SK-N-SH (cell line): Measurements from ENCODE around the gene PARD3B.

Source experiments
- CTCF ChIP-seq: fragments of 200-600 bp; sonication (generic); IDR thresholded peaks from 2 replicates; pipeline ENCODE4 v1.6.1; 2017; ENCODE audit warnings: antibody characterized with exemption, mild to moderate bottlenecking, moderate library complexity
- EP300 ChIP-seq, 2 experiments: IDR thresholded peaks; 2 replicates each; pipeline versions ENCODE4 v1.4.0 to v1.6.1; 2012; ENCODE audit warnings: borderline replicate concordance in 1 of 2, low read depth in 1 of 2, low read length in 1 of 2
- EZH2phosphoT487 ChIP-seq: fragments of 200-600 bp; sonication (generic); IDR thresholded peaks from 2 replicates; pipeline ENCODE4 v1.6.1; 2017; ENCODE audit warnings: low read depth, mixed run types, mild to moderate bottlenecking, antibody characterized with exemption, moderate library complexity, borderline replicate concordance
- FOXJ3 ChIP-seq: sonication (generic); formaldehyde crosslinking; IDR thresholded peaks from 2 replicates; pipeline ENCODE4 v1.5.1; 2020; ENCODE audit warnings: mild to moderate bottlenecking, missing genetic modification reagents
- JUND ChIP-seq: IDR thresholded peaks from 2 replicates; pipeline ENCODE4 v1.4.0; 2012
- RFX5 ChIP-seq: IDR thresholded peaks from 2 replicates; pipeline ENCODE4 v1.6.1; 2012; ENCODE audit warnings: mild to moderate bottlenecking, improper control_type of control experiment, low read length
- SIN3A ChIP-seq: IDR thresholded peaks from 2 replicates; pipeline ENCODE4 v1.6.1; 2012; ENCODE audit warnings: low read depth, mild to moderate bottlenecking, low read length, moderate library complexity, borderline replicate concordance
- SMC3 ChIP-seq: IDR thresholded peaks from 2 replicates; pipeline ENCODE4 v1.6.1; 2012; ENCODE audit warnings: low read depth, low read length, improper control_type of control experiment
- TF ChIP-seq, protein P1 (sequence below): IDR thresholded peaks from 2 replicates; pipeline ENCODE4 v1.4.0; 2012; ENCODE audit warnings: low read depth
- TF ChIP-seq, protein P2 (sequence below): fragments of 150-350 bp; IDR thresholded peaks from 2 replicates; pipeline ENCODE4 v1.6.1; 2016; ENCODE audit warnings: mild to moderate bottlenecking, low read depth, low read length

GRCh38 chr2:205456682-205457081 is 911.4 kb downstream of the PARD3B start:
- no peak for TF ChIP-seq SIN3A
- TF ChIP-seq, protein P1, sequence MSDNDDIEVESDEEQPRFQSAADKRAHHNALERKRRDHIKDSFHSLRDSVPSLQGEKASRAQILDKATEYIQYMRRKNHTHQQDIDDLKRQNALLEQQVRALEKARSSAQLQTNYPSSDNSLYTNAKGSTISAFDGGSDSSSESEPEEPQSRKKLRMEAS, result no peak
- TF ChIP-seq CTCF, result no peak
- no peak for TF ChIP-seq RFX5
- TF ChIP-seq, protein P2, sequence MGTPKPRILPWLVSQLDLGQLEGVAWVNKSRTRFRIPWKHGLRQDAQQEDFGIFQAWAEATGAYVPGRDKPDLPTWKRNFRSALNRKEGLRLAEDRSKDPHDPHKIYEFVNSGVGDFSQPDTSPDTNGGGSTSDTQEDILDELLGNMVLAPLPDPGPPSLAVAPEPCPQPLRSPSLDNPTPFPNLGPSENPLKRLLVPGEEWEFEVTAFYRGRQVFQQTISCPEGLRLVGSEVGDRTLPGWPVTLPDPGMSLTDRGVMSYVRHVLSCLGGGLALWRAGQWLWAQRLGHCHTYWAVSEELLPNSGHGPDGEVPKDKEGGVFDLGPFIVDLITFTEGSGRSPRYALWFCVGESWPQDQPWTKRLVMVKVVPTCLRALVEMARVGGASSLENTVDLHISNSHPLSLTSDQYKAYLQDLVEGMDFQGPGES, result no peak
- no peak for TF ChIP-seq FOXJ3 (CRISPR knock-in tag)
- no peak for TF ChIP-seq EZH2phosphoT487
- no peak for TF ChIP-seq JUND
- no peak for TF ChIP-seq EP300 (IDR thresholded peaks at IDR 0.05; ENCODE audit: borderline replicate concordance in 1 of 2, low read depth in 1 of 2, low read length in 1 of 2)
- TF ChIP-seq SMC3, result no peak
